Dendritic cell treated with granulocyte-macrophage colony-stimulating factor and Interleukin-4, amounts not matched to agents 40 ng/mL and 50 ng/mL, for 4 days (primary cell): Measurements from ENCODE around the gene GAB1.
A peak's percentile ranks its signal among the peaks of the same experiment; 100 is the strongest.

ENCODE experiments used
- H3K27ac Mint-ChIP-seq: one replicate; pipeline ENCODE4 v1.8.0; 2022; ENCODE audit warnings: mild to moderate bottlenecking, mixed read lengths
- H3K27me3 Mint-ChIP-seq: one replicate; pipeline ENCODE4 v1.8.0; 2022; ENCODE audit warnings: mild to moderate bottlenecking, mixed read lengths
- H3K36me3 Mint-ChIP-seq: one replicate; pipeline ENCODE4 v1.8.0; 2022; ENCODE audit warnings: low read depth, mixed read lengths
- H3K4me1 Mint-ChIP-seq: one replicate; pipeline ENCODE4 v1.8.0; 2022; ENCODE audit warnings: low read depth, mixed read lengths
- H3K4me3 Mint-ChIP-seq: one replicate; pipeline ENCODE4 v1.8.0; 2022; ENCODE audit warnings: mild to moderate bottlenecking, moderate library complexity, mixed read lengths
- H3K9me3 Mint-ChIP-seq: one replicate; pipeline ENCODE4 v1.8.0; 2022; ENCODE audit warnings: mixed read lengths
- intact Hi-C: fragments of 100-400 bp; cut with micrococcal nuclease; formaldehyde crosslinking; loops from one replicate; pipeline ENCODE4 v1.15.0; 2022

GAB1 gene

GRCh38 chr4:143358419-143358818 lies 21.7 kb downstream of the GAB1 start:
- Mint-ChIP-seq H3K27ac (no peak overlapping the region), H3K27me3 (no peaks in the 10 kb centered on the region), H3K4me1 (peaks cover 52% of the 10 kb centered on the region), H3K36me3 (no peaks in the 10 kb centered on the region), H3K4me3 (no peak overlapping the region), H3K9me3 (no peaks in the 10 kb centered on the region)
- intact Hi-C loops = no loop called here

- Mint-ChIP-seq H3K27me3 (no peaks in the 10 kb centered on the region), H3K4me3 (no peak overlapping the region), H3K36me3 (no peaks in the 10 kb centered on the region), H3K4me1 (peaks cover 47% of the 10 kb centered on the region), H3K9me3 (no peaks in the 10 kb centered on the region), H3K27ac (peak overlapping the region; percentile 41)
- intact Hi-C loops = no loop called here
Measured at GRCh38 chr4:143358923-143359643, 22.4 kb downstream of the GAB1 start.

- H3K4me1 Mint-ChIP-seq = peaks cover 45% of the 10 kb centered on the region
Measured at GRCh38 chr4:143359644-143360193, 23.0 kb downstream of the GAB1 start.

GRCh38 chr4:143360838-143361625 lies 24.4 kb downstream of the GAB1 start:
- Mint-ChIP-seq H3K9me3 (peaks cover 14% of the 10 kb centered on the region), H3K4me3 (no peak overlapping the region), H3K36me3 (peaks cover 8% of the 10 kb centered on the region), H3K27me3 (no peaks in the 10 kb centered on the region), H3K4me1 (peaks cover 48% of the 10 kb centered on the region), H3K27ac (no peak overlapping the region)
- intact Hi-C loops = no loop called here

More at GRCh38 chr4:143359644-143360193, 23.0 kb downstream of the GAB1 start:
- H3K4me3 Mint-ChIP-seq = no peak overlapping the region
- no peaks in the 10 kb centered on the region for H3K27me3 Mint-ChIP-seq
- peaks cover 6% of the 10 kb centered on the region for H3K9me3 Mint-ChIP-seq
- no peaks in the 10 kb centered on the region for H3K36me3 Mint-ChIP-seq
- H3K27ac Mint-ChIP-seq = peak overlapping the region; percentile 41
- intact Hi-C loops = no loop called here

GRCh38 chr4:143362349-143363046 lies 25.8 kb downstream of the GAB1 start:
- H3K27ac Mint-ChIP-seq = no peak overlapping the region
- H3K27me3 Mint-ChIP-seq = no peaks in the 10 kb centered on the region
- H3K9me3 Mint-ChIP-seq = peaks cover 14% of the 10 kb centered on the region
- H3K4me1 Mint-ChIP-seq = peaks cover 47% of the 10 kb centered on the region
- intact Hi-C loops = no loop called here
- no peak overlapping the region for H3K4me3 Mint-ChIP-seq
- H3K36me3 Mint-ChIP-seq = peaks cover 8% of the 10 kb centered on the region

GRCh38 chr4:143363332-143363731 lies 26.7 kb downstream of the GAB1 start:
- Mint-ChIP-seq H3K27me3 (no peaks in the 10 kb centered on the region), H3K27ac (no peak overlapping the region), H3K4me1 (peaks cover 47% of the 10 kb centered on the region), H3K9me3 (peaks cover 14% of the 10 kb centered on the region), H3K36me3 (peaks cover 8% of the 10 kb centered on the region), H3K4me3 (no peak overlapping the region)
- intact Hi-C loops = no loop called here

- peaks cover 14% of the 10 kb centered on the region for H3K9me3 Mint-ChIP-seq
- peaks cover 40% of the 10 kb centered on the region for H3K4me1 Mint-ChIP-seq
- H3K36me3 Mint-ChIP-seq = peaks cover 8% of the 10 kb centered on the region
- no peaks in the 10 kb centered on the region for H3K27me3 Mint-ChIP-seq
- intact Hi-C loops = no loop called here
- H3K4me3 Mint-ChIP-seq = no peak overlapping the region
- no peak overlapping the region for H3K27ac Mint-ChIP-seq
Measured at GRCh38 chr4:143364063-143364462, 27.4 kb downstream of the GAB1 start.

- H3K36me3 Mint-ChIP-seq = peaks cover 8% of the 10 kb centered on the region
- intact Hi-C loops = no loop called here
- H3K4me3 Mint-ChIP-seq = no peak overlapping the region
- H3K9me3 Mint-ChIP-seq = peaks cover 14% of the 10 kb centered on the region
- H3K27ac Mint-ChIP-seq = no peak overlapping the region
- H3K27me3 Mint-ChIP-seq = no peaks in the 10 kb centered on the region
- peaks cover 19% of the 10 kb centered on the region for H3K4me1 Mint-ChIP-seq
Measured at GRCh38 chr4:143367863-143368262, 31.2 kb downstream of the GAB1 start.

GRCh38 chr4:143369552-143369951 lies 32.9 kb downstream of the GAB1 start:
- H3K9me3 Mint-ChIP-seq = peaks cover 10% of the 10 kb centered on the region

GRCh38 chr4:143372093-143372915 lies 35.6 kb downstream of the GAB1 start:
- Mint-ChIP-seq H3K36me3 (no peaks in the 10 kb centered on the region), H3K27ac (no peak overlapping the region), H3K4me1 (peaks cover 14% of the 10 kb centered on the region), H3K4me3 (no peak overlapping the region), H3K27me3 (no peaks in the 10 kb centered on the region), H3K9me3 (no peaks in the 10 kb centered on the region)
- intact Hi-C loops = no loop called here

More at GRCh38 chr4:143369552-143369951, 32.9 kb downstream of the GAB1 start:
- Mint-ChIP-seq H3K27ac (peak overlapping the region; percentile 6), H3K27me3 (no peaks in the 10 kb centered on the region), H3K36me3 (peaks cover 8% of the 10 kb centered on the region), H3K4me1 (peaks cover 13% of the 10 kb centered on the region), H3K4me3 (no peak overlapping the region)
- intact Hi-C loops = no loop called here

- Mint-ChIP-seq H3K36me3 (no peaks in the 10 kb centered on the region), H3K4me1 (peaks cover 30% of the 10 kb centered on the region), H3K27ac (no peak overlapping the region), H3K27me3 (no peaks in the 10 kb centered on the region), H3K4me3 (no peak overlapping the region), H3K9me3 (no peaks in the 10 kb centered on the region)
- intact Hi-C loops = no loop called here
Measured at GRCh38 chr4:143374255-143374654, 37.6 kb downstream of the GAB1 start.

- intact Hi-C loops = loop anchor here (5.0 kb wide), 1 partner anchor 37 kb away; the partner anchor contains the start of gene GAB1
- Mint-ChIP-seq H3K4me3 (no peak overlapping the region), H3K36me3 (no peaks in the 10 kb centered on the region), H3K9me3 (no peaks in the 10 kb centered on the region), H3K27ac (no peak overlapping the region), H3K4me1 (peaks cover 28% of the 10 kb centered on the region), H3K27me3 (no peaks in the 10 kb centered on the region)
Measured at GRCh38 chr4:143374771-143375170, 38.1 kb downstream of the GAB1 start.
